HG03432 (cell line): Measurements from ENCODE around the gene MS4A7.
"Not testable (repeated sequence)": the region's sequence is repeated elsewhere in the genome, so short reads cannot be mapped to it uniquely, and the experiment has no call there.

Source experiments
- ATAC-seq: cut with Tn5 transposase; IDR thresholded peaks from one replicate; pipeline ENCODE4 v1.9.1; 2021; ENCODE audit warnings: mild to moderate bottlenecking, moderate library complexity; ENCODE audit not compliant: unreplicated experiment

Gene MS4A7

DNA sequence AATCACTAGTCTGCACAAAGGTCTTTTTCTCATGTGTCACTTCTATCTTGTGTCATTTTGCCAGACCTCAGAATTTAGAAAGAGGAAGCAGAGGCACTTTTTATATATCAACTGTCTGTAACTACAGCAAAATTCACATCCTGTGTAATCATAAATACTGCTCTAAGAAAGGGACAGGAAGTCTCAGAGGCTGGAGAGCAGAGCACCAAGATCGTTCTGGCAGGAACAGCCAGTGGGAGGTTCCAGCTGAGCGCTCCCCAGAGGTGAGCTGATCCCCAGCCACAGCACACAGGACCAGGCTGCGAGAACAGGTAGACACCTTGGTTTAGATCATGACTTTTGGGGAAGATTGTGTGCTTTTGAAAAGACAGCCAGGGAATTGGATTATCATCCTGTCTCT is at the start of gene MS4A7:
MS4A7 (plus strand) TSS at position 179 of the 400 bp plus-strand sequence. CDS start 4,610 bp downstream, outside the sequence.
- peak; percentile 93 for ATAC-seq

GRCh38 chr11:60332846-60333245 is 45.5 kb upstream of the MS4A7 start:
- ATAC-seq, result no peak

- ATAC-seq, result peak; percentile 60
Measured at GRCh38 chr11:60334005-60334620, 44.2 kb upstream of the MS4A7 start.

GRCh38 chr11:60336767-60337391 is 41.5 kb upstream of the MS4A7 start:
- ATAC-seq, result peak; percentile 56

DNA sequence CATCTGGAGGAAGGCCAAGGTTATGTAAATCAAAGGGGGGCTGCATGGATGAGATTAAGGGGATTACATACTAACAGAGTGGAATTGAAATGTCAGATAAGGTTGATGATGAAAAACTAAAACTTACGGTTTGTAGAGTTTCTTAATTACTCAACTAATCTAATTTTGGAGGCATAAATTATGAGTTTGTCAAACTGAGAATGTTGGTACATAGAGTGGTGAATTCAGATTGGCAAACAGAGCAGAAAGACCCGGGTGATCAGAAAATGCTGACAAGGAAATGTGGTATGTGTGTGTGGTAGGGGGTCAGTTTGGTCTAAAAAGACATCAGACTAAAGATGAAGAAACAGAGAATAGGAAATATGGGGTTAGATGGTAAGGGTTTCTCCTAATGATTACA is 40.3 kb upstream of the MS4A7 start:
- no peak for ATAC-seq

DNA sequence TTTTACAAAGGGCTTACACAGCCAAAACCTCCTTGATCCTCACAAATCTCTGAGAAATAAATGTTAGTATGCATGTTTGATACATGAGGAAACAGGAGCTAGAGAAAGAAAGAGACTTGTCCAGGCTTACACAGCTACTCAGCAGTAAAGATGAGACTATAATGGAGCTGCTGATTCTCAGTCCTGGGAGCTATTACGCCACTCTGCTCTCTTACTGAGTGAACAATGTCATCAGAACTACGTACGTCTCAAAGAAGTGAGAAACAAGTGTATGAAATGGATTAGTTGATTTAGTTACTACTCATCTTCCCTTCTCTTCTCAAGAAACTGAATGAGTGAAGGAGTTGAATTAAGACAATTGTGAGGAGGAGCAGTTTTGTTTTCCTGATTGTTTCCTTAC is 39.0 kb upstream of the MS4A7 start:
- no peak for ATAC-seq

DNA sequence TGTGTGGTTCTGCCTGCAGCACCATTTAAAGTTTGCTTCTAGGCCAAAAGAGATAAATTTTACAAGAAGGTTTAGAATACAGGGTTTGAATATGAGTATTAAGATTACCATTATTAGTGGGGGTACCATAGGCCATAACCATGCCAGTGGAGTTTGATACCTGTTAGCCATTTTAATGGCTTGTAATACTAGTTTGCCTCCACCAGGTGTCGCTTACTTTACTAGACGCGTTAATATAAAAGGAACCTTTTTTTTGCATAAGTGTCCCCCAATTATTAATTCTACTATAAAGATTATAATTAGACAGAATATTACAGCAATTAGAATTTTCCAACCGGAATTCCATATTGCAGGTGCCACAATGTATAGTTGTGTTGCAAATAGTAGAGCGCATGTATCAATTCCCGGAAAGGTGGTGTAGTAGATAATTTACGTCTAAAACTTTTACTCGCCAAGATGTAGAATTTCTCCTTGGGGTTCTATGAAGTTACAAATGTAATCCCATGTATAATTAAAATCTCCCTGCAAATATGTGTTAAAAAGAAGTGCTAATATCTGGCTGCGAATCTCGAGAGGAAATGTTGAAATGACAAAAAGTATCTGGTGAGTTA is 35.1 kb upstream of the MS4A7 start:
- ATAC-seq, result no peak

DNA sequence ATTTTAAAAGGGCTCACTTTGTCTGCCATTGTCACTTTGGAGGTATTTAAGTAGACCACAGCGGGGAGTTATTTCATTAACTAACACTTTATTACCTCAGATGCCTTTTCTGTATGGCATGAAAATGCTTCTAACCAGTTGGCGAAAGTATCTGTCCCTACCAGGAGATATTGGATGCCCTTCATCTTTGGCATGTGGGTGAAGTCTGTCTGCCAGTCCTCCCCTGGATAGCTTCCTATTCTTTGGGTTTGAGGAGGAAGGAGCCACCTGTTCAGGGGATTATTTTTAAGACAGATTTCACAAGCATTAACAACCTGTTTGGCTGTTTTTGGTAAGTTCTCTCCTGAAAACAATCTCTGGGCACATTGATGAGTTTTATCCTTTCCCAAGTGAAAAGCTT is 34.2 kb upstream of the MS4A7 start:
- ATAC-seq, result no peak

DNA sequence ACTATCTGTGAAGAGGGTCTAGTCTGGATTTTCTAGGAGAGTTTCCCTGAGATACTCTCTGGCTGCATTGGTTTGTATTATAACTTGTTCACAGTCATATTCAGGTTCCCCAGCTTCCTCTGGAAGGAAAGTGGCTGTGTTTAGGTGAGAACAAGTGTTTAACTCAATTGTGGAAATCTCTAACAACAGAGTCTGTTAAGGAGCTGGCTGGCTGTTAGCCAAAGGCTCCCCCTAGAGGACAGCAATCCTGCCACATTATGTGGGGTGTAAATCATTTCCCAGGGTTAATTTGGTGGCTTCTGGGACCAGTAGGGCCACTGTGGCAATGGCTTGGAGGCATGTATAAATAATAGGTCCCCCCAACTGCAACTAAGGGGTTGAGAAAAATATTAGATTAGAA is 32.8 kb upstream of the MS4A7 start:
- ATAC-seq, result no peak

DNA sequence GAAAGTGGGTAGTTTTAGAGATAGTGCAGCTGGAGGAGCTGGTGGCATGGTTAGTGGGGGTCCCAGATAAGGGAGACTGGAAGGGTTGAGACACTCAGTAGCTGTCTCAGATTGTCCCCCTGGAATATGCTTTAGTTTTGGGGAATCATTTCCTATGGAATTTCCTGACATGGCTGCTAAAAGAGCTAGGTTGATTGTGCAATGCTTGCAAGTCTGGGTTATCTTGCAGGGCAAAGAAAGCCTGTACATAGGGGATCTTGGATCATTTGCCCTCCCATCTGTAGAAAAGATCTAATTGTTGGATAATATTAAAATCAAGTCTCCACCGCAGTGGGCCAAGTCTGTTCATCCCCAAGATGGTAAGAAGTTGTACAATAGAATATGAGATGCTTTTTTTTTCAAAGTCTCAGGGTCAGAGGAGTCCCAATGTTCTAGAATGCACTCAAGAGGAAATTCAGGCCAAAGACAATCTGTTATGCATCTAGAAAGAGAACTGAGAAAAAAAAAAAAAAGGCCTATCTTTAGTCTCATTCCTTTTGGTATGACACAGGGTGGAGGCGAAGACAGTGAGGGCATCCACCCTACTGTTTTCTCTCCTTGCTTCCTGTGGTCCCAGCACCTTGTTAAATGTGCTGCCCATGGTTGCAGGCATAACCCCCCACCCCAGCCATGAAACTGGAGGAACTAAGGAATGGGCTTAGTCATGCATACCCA is 31.1 kb upstream of the MS4A7 start:
- ATAC-seq, result peak; percentile 72

DNA sequence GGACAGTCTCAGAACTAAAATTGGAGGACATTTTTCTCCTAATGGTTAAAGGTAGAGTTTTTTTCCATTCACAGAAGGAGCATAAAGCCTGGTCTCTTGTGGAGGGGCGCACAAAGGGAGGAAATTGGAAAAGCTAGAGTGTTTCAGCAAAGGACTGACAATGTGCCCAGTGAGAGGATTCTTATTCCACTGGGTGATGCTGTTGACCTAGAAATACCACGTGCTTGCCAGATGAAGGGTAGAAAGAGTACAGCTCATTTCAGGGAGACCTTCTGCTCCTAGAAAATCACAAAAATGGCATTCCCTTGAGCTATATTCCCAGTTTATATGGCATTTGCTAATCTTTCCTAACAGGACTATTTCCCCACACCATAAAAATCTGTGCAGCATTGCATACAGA is 30.2 kb upstream of the MS4A7 start:
- no peak for ATAC-seq

- no peak for ATAC-seq
Measured at GRCh38 chr11:60349990-60350389, 28.3 kb upstream of the MS4A7 start.

- ATAC-seq, result no peak
Measured at GRCh38 chr11:60357771-60358170, 20.6 kb upstream of the MS4A7 start.

DNA sequence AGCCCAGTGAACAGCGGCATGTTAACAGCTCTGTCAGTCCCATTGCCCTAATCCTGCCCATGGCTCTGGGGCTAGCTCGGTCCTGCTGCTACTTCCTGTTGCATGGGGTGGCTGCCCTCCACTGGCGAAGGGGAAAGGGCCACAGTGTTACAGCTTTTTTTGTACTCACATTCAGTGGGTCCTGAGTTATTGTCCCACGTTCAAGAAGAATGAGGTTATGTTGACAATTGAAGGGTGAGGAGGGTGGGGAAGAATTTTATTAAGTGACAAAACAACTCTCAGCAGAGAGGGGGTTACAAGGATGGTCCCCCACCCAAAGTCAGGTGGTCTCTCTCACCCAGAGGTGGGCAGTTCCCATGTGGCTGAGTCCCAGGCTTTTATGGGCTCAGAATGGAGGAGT is 17.7 kb upstream of the MS4A7 start:
- ATAC-seq, result no peak

- ATAC-seq, result no peak
Measured at GRCh38 chr11:60362241-60362640, 16.1 kb upstream of the MS4A7 start.

- peak; percentile 67 for ATAC-seq
Measured at GRCh38 chr11:60363542-60364470, 14.5 kb upstream of the MS4A7 start.

DNA sequence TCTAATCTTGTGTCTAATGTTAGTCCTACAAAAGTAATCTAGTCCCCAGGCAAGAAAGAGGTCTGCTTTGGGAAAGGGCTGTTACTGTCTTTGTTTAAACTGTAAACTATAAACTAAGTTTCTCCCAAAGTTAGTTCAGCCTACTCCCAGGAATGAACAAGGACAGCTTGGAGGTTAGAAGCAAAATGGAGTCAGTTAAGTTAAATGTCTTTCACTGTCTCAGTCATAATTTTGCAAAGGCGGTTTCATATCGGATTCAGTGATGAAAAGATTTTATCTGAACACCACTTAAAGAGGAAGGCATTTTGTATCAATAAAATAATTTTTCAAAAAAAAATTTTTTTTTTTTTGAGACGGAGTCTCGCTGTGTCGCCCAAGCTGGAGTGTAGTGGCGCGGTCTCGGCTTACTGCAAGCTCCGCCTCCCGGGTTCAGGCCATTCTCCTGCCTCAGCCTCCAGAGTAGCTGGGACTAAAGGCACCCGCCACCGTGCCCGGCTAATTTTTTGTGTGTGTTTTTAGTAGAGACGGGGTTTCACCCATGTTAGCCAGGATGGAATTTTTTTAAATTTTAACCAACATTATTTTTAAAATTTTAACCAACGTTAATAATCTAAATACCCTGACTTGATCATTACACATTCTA is 11.9 kb upstream of the MS4A7 start:
- ATAC-seq, result not testable (repeated sequence)

DNA sequence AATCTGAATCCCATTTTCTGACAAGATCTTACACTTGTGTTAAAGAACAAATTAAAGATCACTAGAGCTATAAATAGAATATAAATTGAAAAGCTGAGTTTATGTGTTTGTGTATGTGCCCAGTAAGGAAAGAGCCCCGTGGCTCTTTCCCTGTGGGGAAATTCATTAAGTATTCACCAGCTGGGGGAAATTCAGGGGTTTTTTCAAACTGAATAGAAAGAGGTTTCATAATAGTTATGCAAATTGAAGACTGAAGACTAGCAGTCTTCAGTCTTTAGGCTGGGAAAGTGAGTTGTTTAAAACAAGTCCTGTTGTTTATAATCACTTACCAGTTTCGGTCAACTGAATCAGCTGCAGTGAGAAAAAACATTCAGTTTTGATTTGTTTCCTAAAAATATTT is 11.3 kb upstream of the MS4A7 start:
- ATAC-seq, result peak; percentile 82

DNA sequence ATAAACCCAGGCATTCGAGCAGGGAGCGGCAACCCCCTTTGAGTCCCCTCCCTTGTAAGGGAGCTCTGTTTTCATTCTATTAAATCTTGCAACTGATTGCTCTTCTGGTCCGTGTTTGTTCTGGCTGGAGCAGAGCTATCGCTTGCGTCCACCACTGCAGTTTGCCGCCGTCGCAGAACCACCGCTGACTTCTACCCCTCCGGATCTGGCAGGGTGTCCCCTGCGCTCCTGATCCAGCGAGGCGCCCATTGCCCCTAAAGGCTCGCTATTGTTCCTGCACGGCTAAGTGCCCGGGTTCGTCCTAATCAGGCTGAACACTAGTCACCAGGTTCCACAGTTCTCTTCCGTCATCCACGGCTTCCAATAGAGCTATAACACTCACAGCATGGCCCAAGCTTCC is 10.4 kb upstream of the MS4A7 start:
- ATAC-seq, result no peak

- ATAC-seq, result no peak
Measured at GRCh38 chr11:60370252-60370810, 8.0 kb upstream of the MS4A7 start.
